ENCODE results near the gene FFAR3.

DNA sequence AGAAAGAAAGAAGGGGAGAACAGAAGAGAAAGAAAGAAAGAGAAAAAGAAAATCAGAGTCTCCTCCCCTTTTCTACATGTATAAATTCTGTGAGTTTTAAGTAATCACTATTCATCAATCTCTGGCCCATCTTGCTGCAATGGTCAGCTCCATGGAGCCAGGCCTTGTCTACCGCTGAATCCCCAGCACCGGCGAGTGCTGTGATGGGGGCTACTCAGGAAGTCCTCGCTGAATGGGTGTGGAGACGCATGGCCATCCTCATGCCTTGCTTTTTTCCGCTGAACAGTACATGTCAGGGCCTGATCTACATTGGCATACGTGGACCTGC is 42.5 kb downstream of the FFAR3 start:
- TF ChIP-seq EP300 (IDR thresholded peaks at IDR 0.05) (no peak), POLR2AphosphoS5 (IDR thresholded peaks at IDR 0.05) (no peak)
- TF ChIP-seq, protein P1, sequence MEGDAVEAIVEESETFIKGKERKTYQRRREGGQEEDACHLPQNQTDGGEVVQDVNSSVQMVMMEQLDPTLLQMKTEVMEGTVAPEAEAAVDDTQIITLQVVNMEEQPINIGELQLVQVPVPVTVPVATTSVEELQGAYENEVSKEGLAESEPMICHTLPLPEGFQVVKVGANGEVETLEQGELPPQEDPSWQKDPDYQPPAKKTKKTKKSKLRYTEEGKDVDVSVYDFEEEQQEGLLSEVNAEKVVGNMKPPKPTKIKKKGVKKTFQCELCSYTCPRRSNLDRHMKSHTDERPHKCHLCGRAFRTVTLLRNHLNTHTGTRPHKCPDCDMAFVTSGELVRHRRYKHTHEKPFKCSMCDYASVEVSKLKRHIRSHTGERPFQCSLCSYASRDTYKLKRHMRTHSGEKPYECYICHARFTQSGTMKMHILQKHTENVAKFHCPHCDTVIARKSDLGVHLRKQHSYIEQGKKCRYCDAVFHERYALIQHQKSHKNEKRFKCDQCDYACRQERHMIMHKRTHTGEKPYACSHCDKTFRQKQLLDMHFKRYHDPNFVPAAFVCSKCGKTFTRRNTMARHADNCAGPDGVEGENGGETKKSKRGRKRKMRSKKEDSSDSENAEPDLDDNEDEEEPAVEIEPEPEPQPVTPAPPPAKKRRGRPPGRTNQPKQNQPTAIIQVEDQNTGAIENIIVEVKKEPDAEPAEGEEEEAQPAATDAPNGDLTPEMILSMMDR (IDR thresholded peaks at IDR 0.05), result no peak

Measured in suprapubic skin (tissue), 4 donors.